Duodenal mucosa (tissue), 2 donors: ENCODE results near the gene STK17B.

Source experiments
- H3K27ac ChIP-seq: one replicate; pipeline ENCODE4 v1.7.0; 2013; ENCODE audit warnings: low read depth, low read length
- H3K27me3 ChIP-seq, 2 donors: one replicate each; pipeline ENCODE4 v1.7.0; 2013; ENCODE audit warnings: low read length in 2 of 2, control low read depth in 1 of 2; ENCODE audit not compliant: insufficient read depth in 2 of 2, control insufficient read depth in 1 of 2
- H3K36me3 ChIP-seq, 2 donors: one replicate each; pipeline ENCODE4 v1.7.0; 2013; ENCODE audit warnings: low read length in 2 of 2, control low read depth in 1 of 2; ENCODE audit not compliant: insufficient read depth in 2 of 2, control insufficient read depth in 1 of 2
- H3K4me1 ChIP-seq, 2 donors: one replicate each; pipeline ENCODE4 v1.7.0; 2013; ENCODE audit warnings: low read length in 2 of 2, control low read depth in 1 of 2; ENCODE audit not compliant: insufficient read depth in 2 of 2, control insufficient read depth in 1 of 2
- H3K4me3 ChIP-seq, 2 donors: one replicate each; pipeline ENCODE4 v1.7.0; 2013; ENCODE audit warnings: low read length in 2 of 2, low read depth in 1 of 2
- H3K9ac ChIP-seq, 2 donors: one replicate each; pipeline ENCODE4 v1.7.0; 2013; ENCODE audit warnings: low read length in 2 of 2, low read depth in 1 of 2
- H3K9me3 ChIP-seq, 2 donors: one replicate each; pipeline ENCODE4 v1.7.0; 2013; ENCODE audit warnings: low read length in 2 of 2, control low read depth in 1 of 2; ENCODE audit not compliant: control insufficient read depth in 1 of 2

The STK17B gene

DNA sequence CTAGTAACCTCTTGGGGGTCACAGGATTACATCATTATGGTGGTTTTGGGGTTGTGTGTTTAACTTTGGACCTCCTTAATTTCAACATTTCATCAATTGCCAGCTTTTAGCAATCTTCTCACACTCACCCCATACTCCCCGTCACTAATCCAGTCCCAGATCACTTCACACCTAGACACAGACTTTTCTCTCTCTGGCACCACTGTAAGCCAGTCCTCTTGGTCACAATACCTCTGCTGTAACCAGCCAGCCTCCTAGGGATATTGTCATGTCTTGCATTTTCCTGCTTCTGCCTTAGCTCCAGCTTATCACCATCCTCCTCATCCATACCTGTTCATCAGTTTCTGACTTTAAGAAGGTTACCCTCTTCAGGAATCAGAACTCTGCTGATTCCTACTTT lies 1.6 kb upstream of the STK17B start:
- Histone ChIP-seq H3K27ac (no peak overlapping the region), H3K27me3 (no peaks in the 10 kb centered on the region), H3K9ac (no peak overlapping the region), H3K4me3 (no peak overlapping the region), H3K9me3 (no peaks in the 10 kb centered on the region), H3K4me1 (peaks cover 14 to 18% of the 10 kb centered on the region in 2 donors), H3K36me3 (no peaks in the 10 kb centered on the region)

- H3K27ac ChIP-seq, result no peak overlapping the region
- no peaks in the 10 kb centered on the region for H3K9me3 ChIP-seq
- peak overlapping the region; percentile 45 to 67 for H3K9ac ChIP-seq
- H3K36me3 ChIP-seq, result no peaks in the 10 kb centered on the region
- no peaks in the 10 kb centered on the region for H3K27me3 ChIP-seq
- peaks cover 10 to 13% of the 10 kb centered on the region in 2 donors for H3K4me1 ChIP-seq
- peak overlapping the region; percentile 69 to 74 for H3K4me3 ChIP-seq
Measured at GRCh38 chr2:196171946-196172345, 568 bp upstream of the STK17B start.

DNA sequence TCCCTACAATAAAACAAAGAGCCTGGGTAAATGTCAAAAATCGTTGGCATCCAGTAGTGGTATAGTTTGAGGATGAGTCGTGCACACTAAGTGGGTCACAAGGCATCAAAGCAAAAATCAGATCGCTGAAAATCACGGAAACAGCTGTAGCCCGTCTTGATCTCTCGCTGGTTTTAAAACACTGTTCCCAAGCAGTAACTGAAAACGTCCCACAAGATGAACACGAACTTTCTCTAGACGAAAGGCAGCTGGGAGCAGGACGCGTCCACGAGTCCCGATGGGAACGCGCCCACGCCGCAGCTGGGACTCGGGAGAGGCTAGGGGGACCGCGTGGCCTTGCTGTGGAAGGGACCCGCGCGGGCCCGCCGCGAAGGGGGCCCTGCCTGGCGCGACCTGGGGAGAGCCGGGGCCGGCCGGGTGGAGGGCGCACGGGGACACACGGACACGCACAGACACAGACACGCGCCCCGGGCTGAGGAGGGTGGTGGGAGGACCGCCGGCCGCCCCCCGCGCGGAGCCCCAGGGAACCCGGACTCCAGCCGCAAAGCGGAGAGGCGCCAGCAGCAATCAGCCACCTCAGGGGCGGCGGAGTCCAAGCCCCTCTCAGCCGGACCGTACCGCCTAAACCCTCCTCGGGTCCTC lies 651 bp downstream of the STK17B start:
- Histone ChIP-seq H3K27me3 (no peaks in the 10 kb centered on the region), H3K4me1 (peaks cover 4 to 13% of the 10 kb centered on the region in 2 donors), H3K27ac (peak overlapping the region; percentile 90), H3K9ac (peak overlapping the region; percentile 90 to 98), H3K9me3 (no peaks in the 10 kb centered on the region), H3K36me3 (no peaks in the 10 kb centered on the region), H3K4me3 (peak overlapping the region; percentile 94)

- Histone ChIP-seq H3K27ac (peak overlapping the region; percentile 90), H3K9me3 (no peaks in the 10 kb centered on the region), H3K4me1 (peaks cover 4 to 13% of the 10 kb centered on the region in 2 donors), H3K36me3 (no peaks in the 10 kb centered on the region), H3K9ac (peak overlapping the region; percentile 90 to 98), H3K27me3 (no peaks in the 10 kb centered on the region), H3K4me3 (peak overlapping the region; percentile 94)
Measured at GRCh38 chr2:196170213-196170605, 1.2 kb downstream of the STK17B start.

DNA sequence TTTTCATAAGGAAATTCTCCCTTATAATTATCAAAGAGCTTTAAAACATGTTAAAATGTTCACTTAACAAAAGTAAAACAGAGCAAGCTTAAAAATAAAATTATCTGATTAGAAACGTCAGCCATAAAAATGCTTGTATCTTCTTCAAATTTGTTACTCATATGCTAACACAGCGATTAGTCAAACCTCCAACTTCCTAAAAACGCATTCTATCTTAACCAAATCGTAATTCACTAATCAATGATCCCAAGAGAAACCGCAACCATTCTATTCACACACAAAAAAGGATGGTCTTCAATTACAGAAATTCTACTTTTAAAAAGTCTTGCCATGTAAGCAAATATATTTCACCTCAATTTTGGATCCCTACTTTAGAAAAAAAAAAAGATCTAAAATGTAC lies 1.9 kb downstream of the STK17B start:
- H3K27me3 ChIP-seq, result no peaks in the 10 kb centered on the region
- no peak overlapping the region for H3K27ac ChIP-seq
- H3K9ac ChIP-seq, result peak overlapping the region; percentile 28 to 98
- H3K36me3 ChIP-seq, result no peaks in the 10 kb centered on the region
- H3K4me3 ChIP-seq, result peak overlapping the region; percentile 94
- no peaks in the 10 kb centered on the region for H3K9me3 ChIP-seq
- peaks cover 4 to 13% of the 10 kb centered on the region in 2 donors for H3K4me1 ChIP-seq

GRCh38 chr2:196168181-196168580 lies 3.2 kb downstream of the STK17B start:
- Histone ChIP-seq H3K9me3 (no peaks in the 10 kb centered on the region), H3K4me3 (peak overlapping the region; percentile 94), H3K9ac (peak overlapping the region; percentile 41 to 65), H3K27me3 (no peaks in the 10 kb centered on the region), H3K36me3 (peaks cover 0 to under 1% of the 10 kb centered on the region in 2 donors), H3K27ac (no peak overlapping the region), H3K4me1 (peaks cover 4 to 10% of the 10 kb centered on the region in 2 donors)

- Histone ChIP-seq H3K4me1 (peaks cover 4 to 10% of the 10 kb centered on the region in 2 donors), H3K4me3 (peak overlapping the region; percentile 94), H3K9me3 (no peaks in the 10 kb centered on the region), H3K9ac (peak overlapping the region in 1 of 2 donors; percentile 65), H3K36me3 (peaks cover 0 to 6% of the 10 kb centered on the region in 2 donors), H3K27me3 (no peaks in the 10 kb centered on the region), H3K27ac (no peak overlapping the region)
Measured at GRCh38 chr2:196167666-196168065, 3.7 kb downstream of the STK17B start.

DNA sequence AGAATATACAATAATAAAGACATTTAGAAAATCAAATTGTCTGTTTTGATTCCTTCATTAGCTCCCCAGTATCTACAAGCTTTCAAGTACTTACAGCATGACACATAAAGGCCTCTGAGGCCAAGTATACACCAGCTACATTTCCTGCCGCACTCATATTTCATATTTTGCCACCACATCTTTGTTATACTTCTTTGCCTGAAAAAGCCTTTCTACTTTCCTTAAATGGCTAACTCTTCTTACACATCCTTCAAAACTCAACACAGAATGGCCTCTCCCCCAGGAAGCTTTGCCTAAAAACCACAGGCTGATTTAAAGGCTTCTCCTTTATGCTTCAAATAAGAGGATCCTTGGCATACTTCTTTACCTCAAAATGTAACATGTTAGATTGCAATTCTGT lies 4.5 kb downstream of the STK17B start:
- peaks cover 0 to 12% of the 10 kb centered on the region in 2 donors for H3K36me3 ChIP-seq
- no peaks in the 10 kb centered on the region for H3K9me3 ChIP-seq
- peak overlapping the region; percentile 41 to 94 for H3K4me3 ChIP-seq
- H3K9ac ChIP-seq, result peak overlapping the region; percentile 13 to 65
- H3K4me1 ChIP-seq, result peaks cover 2 to 7% of the 10 kb centered on the region in 2 donors
- no peak overlapping the region for H3K27ac ChIP-seq
- H3K27me3 ChIP-seq, result no peaks in the 10 kb centered on the region

GRCh38 chr2:196165016-196165415 lies 6.4 kb downstream of the STK17B start:
- peaks cover 0 to 6% of the 10 kb centered on the region in 2 donors for H3K4me1 ChIP-seq
- no peaks in the 10 kb centered on the region for H3K27me3 ChIP-seq
- H3K4me3 ChIP-seq, result peak overlapping the region in 1 of 2 donors; percentile 9
- peaks cover 0 to 18% of the 10 kb centered on the region in 2 donors for H3K36me3 ChIP-seq
- no peaks in the 10 kb centered on the region for H3K9me3 ChIP-seq
- H3K27ac ChIP-seq, result no peak overlapping the region
- peak overlapping the region in 1 of 2 donors; percentile 26 for H3K9ac ChIP-seq

DNA sequence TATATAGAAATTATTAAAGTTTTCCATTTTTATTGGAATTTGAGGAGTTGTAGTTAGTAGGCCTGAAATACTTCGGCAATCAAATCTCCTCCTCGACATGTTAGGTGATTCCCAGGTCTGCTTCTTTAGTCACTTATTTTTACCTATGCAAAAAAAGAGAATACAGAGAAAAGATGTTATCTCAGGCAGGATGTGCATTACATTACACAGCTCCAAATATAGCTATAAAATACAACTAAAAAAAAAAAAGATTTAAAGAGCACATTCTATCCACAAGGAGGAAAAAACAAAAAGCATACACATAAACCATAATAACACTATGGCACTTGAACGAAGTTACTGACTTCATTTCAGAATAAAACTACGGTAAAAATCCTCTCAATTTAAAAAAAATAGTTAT lies 8.1 kb downstream of the STK17B start:
- no peak overlapping the region for H3K9ac ChIP-seq
- no peak overlapping the region for H3K4me3 ChIP-seq
- H3K4me1 ChIP-seq, result peaks cover 0 to 11% of the 10 kb centered on the region in 2 donors
- peaks cover 0 to 22% of the 10 kb centered on the region in 2 donors for H3K36me3 ChIP-seq
- no peak overlapping the region for H3K27ac ChIP-seq
- no peaks in the 10 kb centered on the region for H3K9me3 ChIP-seq
- no peaks in the 10 kb centered on the region for H3K27me3 ChIP-seq
